Endothelial cell of umbilical vein (primary cell): ENCODE results near the gene TIGD7. TPM values are rescaled to one million over a fixed set of nuclear protein-coding genes. Genes with fewer than 3 reads are reported as not detected.
"Not testable (repeated sequence)": the region's sequence is repeated elsewhere in the genome, so short reads cannot be mapped to it uniquely, and the experiment has no call there.

Experiments
- BruUV-seq: library from RNA; stranded (reverse); fragments of 400-500 nt; replicated peaks from 2 replicates; lab custom pipeline; 2021; lab: Mats Ljungman, UMichigan
- CTCF ChIA-PET: fragments of 300-600, 350-600 bp; sonication (Branson Sonifier 250); formaldehyde crosslinking; loops from one replicate; lab custom pipeline; 2021; ENCODE audit warnings: antibody characterized with exemption, inconsistent platforms; lab: Charles Lee
- POLR2A ChIA-PET: fragments of 300-600, 350-600 bp; sonication (Branson Sonifier 250); formaldehyde crosslinking; loops from one replicate; lab custom pipeline; 2021; ENCODE audit warnings: antibody characterized with exemption, inconsistent platforms; lab: Charles Lee
- DNase-seq: peaks from one replicate; pipeline ENCODE4 v3.0.0-alpha.2; 2011; ENCODE audit warnings: low read depth, low spot score
- FAIRE-seq: peaks from 2 replicates; lab custom pipeline; 2011; peaks lifted over from hg19 to GRCh38; lab: Jason Lieb, UNC
- H2AFZ ChIP-seq: 2 replicates; pipeline ENCODE4 v1.6.0; 2012; ENCODE audit warnings: low read depth, low read length, control low read depth, inconsistent platforms
- H3K27ac ChIP-seq: 2 replicates; pipeline ENCODE4 v1.5.1; 2011; ENCODE audit warnings: low read depth, mild to moderate bottlenecking, control low read depth, low read length, moderate library complexity; ENCODE audit not compliant: insufficient read depth
- H3K27me3 ChIP-seq, 2 experiments: 2 replicates each; pipeline versions ENCODE4 v1.6.0 to v1.6.1; 2011; ENCODE audit warnings: low read length in 2 of 2, mixed read lengths in 1 of 2; ENCODE audit not compliant: control insufficient read depth in 2 of 2, insufficient read depth in 2 of 2
- H3K36me3 ChIP-seq, 2 experiments: 2 replicates in 1 of 2; 3 replicates in 1 of 2; pipeline ENCODE4 v1.5.1; 2011; ENCODE audit warnings: low read length in 2 of 2, mild to moderate bottlenecking in 1 of 2, moderate library complexity in 1 of 2; ENCODE audit not compliant: control insufficient read depth in 2 of 2, insufficient read depth in 2 of 2; ENCODE audit errors: extremely low read depth in 1 of 2
- H3K4me1 ChIP-seq: 3 replicates; pipeline ENCODE4 v1.5.1; 2011; ENCODE audit warnings: mild to moderate bottlenecking, low read length; ENCODE audit not compliant: control insufficient read depth, insufficient read depth; ENCODE audit errors: extremely low read depth
- H3K4me2 ChIP-seq: 2 replicates; pipeline ENCODE4 v1.6.1; 2011; ENCODE audit warnings: low read length, control low read depth, mixed read lengths; ENCODE audit not compliant: insufficient read depth
- H3K4me3 ChIP-seq, 3 experiments: fragments of 200-600 bp in 1 of 3; sonication (generic), shearing (Covaris generic) in 1 of 3; replicated peaks in 1 of 3; 2 replicates each; pipeline ENCODE4 v1.5.1; 2011 to 2016; ENCODE audit warnings: control low read depth in 3 of 3, low read length in 3 of 3, mild to moderate bottlenecking in 2 of 3, inconsistent platforms in 1 of 3, low read depth in 1 of 3, moderate library complexity in 1 of 3; ENCODE audit not compliant: insufficient read depth in 1 of 3
- H3K79me2 ChIP-seq: 2 replicates; pipeline ENCODE4 v1.6.0; 2012; ENCODE audit warnings: low read length, inconsistent platforms; ENCODE audit not compliant: control insufficient read depth, insufficient read depth
- H3K9ac ChIP-seq: replicated peaks from 2 replicates; pipeline ENCODE3; 2011; ENCODE audit warnings: low read length, control low read depth; ENCODE audit not compliant: insufficient read depth; ENCODE audit errors: extremely low read depth
- H3K9me1 ChIP-seq: replicated peaks from 3 replicates; pipeline ENCODE4 v1.6.0; 2011; ENCODE audit warnings: mild to moderate bottlenecking, low read length; ENCODE audit not compliant: control insufficient read depth, insufficient read depth; ENCODE audit errors: extremely low read depth
- H3K9me3 ChIP-seq: replicated peaks from 2 replicates; pipeline ENCODE4 v1.5.1; 2012; ENCODE audit warnings: low read length, inconsistent platforms; ENCODE audit not compliant: control insufficient read depth, insufficient read depth
- H4K20me1 ChIP-seq: replicated peaks from 2 replicates; pipeline ENCODE3; 2011; ENCODE audit warnings: mild to moderate bottlenecking, low read length; ENCODE audit not compliant: control insufficient read depth, insufficient read depth; ENCODE audit errors: extremely low read depth
- EZH2 ChIP-seq: IDR thresholded peaks from 2 replicates; pipeline ENCODE4 v1.6.1; 2012; ENCODE audit warnings: borderline replicate concordance, low read depth, mild to moderate bottlenecking, moderate library complexity, low read length, inconsistent platforms; ENCODE audit not compliant: severe bottlenecking
- FOS ChIP-seq: IDR thresholded peaks from 2 replicates; pipeline ENCODE4 v1.6.1; 2011; ENCODE audit warnings: mild to moderate bottlenecking, low read length, moderate library complexity, borderline replicate concordance; ENCODE audit not compliant: insufficient read depth
- GATA2 ChIP-seq: IDR thresholded peaks from 2 replicates; pipeline ENCODE4 v1.7.0; 2011; ENCODE audit warnings: low read depth, mild to moderate bottlenecking, moderate library complexity, mixed read lengths, low read length; ENCODE audit not compliant: insufficient read length, insufficient read depth
- JUN ChIP-seq: IDR thresholded peaks from 2 replicates; pipeline ENCODE4 v1.6.1; 2011; ENCODE audit warnings: borderline replicate concordance, low read depth; ENCODE audit not compliant: insufficient read length, insufficient read depth
- MYC ChIP-seq: IDR thresholded peaks from one replicate; pipeline ENCODE4 v1.6.1; 2011; ENCODE audit warnings: mild to moderate bottlenecking, low read depth, low read length
- POLR2A ChIP-seq: IDR thresholded peaks from 2 replicates; pipeline ENCODE4 v1.6.1; 2012; ENCODE audit warnings: low read depth, mild to moderate bottlenecking, control low read depth, low read length
- POLR2AphosphoS5 ChIP-seq: IDR thresholded peaks from 2 replicates; pipeline ENCODE4 v1.6.1; 2012; ENCODE audit warnings: low read depth, mild to moderate bottlenecking, control low read depth, low read length, moderate library complexity; ENCODE audit not compliant: insufficient read depth
- dilution Hi-C: fragments of 300-500 bp; cut with MboI; formaldehyde crosslinking; loops from one replicate; pipeline ENCODE4 v1.15.0; 2019; ENCODE audit warnings: low sequenced_read_pairs; ENCODE audit not compliant: extremely low pct_ligation_motif_present
- intact Hi-C: fragments of 100-400 bp; cut with micrococcal nuclease; formaldehyde crosslinking; loops from one replicate; pipeline ENCODE4 v1.10.0; 2022
- polyA plus RNA-seq, 4 experiments: library from polyadenylated mRNA; depleted of rRNA in 3 of 4; stranded (reverse) in 3 of 4; unstranded in 1 of 4; fragments of >200 nt; gene quantifications; 2 replicates each; pipeline versions ENCODE4 v1.2.1 to v1.2.3, GENCODE V29; 2011 to 2012; ENCODE audit warnings: missing spikeins in 1 of 4
- total RNA-seq: library from RNA; stranded (reverse); gene quantifications from 2 replicates; pipeline ENCODE4 v1.2.3, GENCODE V29; 2021
- TF ChIP-seq, protein P1 (sequence below): IDR thresholded peaks from 2 replicates; pipeline ENCODE4 v1.6.1; 2011; ENCODE audit not compliant: insufficient read depth, insufficient read length
- TF ChIP-seq, protein P2 (sequence below), 2 donors: IDR thresholded peaks; 1 replicate in 1 of 2; 2 replicates in 1 of 2; pipeline ENCODE4 v1.5.1; 2011; ENCODE audit warnings: low read length in 2 of 2, mild to moderate bottlenecking in 2 of 2, moderate library complexity in 2 of 2, control low read depth in 1 of 2, inconsistent platforms in 1 of 2, low read depth in 1 of 2; ENCODE audit not compliant: insufficient read depth in 1 of 2; ENCODE audit errors: extremely low read depth in 1 of 2

The TIGD7 gene
- total and polyA plus RNA-seq, 2 donors (not counting 3 experiments of a cell fraction or from before 2014, with no cell fraction given) = 1.1 to 3.5 TPM

DNA sequence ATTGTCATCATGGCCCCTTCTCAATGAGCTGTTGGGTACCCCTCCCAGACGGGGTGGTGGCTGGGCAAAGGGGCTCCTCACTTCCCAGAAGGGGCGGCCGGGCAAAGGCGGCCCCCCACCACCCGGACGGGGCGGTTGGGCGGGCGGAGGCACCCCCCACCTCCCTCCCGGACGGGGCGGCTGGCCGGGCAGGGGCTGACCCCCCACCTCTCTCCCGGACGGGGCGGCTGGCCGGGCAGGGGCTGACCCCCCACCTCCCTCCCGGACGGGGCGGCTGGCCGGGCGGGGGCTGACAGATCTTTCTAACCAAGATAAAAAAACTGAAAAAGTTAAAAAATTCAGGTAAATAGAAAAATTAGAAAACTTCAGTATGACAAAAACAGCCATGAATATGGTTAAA lies 33.9 kb downstream of the TIGD7 start:
- H3K27ac ChIP-seq, H3K9me3 ChIP-seq, H3K36me3 ChIP-seq, H2AFZ ChIP-seq, H4K20me1 ChIP-seq, dilution Hi-C loops, FAIRE-seq, H3K9me1 ChIP-seq, POLR2A ChIA-PET, H3K4me1 ChIP-seq, H3K4me3 ChIP-seq, H3K79me2 ChIP-seq, H3K4me2 ChIP-seq, H3K27me3 ChIP-seq, H3K9ac ChIP-seq, DNase-seq, BruUV-seq, intact Hi-C loops: not testable (repeated sequence)
- CTCF ChIA-PET = interaction anchor here (1.4 kb wide), 1 partner anchor 11 kb away, joined by 3 read pairs; no protein-coding TSS in a partner anchor

DNA sequence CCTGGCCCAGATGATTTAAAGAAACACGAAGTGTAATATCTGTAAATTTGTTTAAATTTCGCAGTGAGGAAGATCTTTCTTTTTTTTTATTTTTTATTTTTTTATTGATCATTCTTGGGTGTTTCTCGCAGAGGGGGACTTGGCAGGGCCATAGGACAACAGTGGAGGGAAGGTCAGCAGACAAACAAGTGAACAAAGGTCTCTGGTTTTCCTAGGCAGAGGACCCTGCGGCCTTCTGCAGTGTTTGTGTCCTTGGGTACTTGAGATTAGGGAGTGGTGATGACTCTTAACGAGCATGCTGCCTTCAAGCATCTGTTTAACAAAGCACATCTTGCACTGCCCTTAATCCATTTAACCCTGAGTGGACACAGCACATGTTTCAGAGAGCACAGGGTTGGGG lies 34.5 kb downstream of the TIGD7 start:
- H3K4me3 ChIP-seq, FAIRE-seq, POLR2A ChIA-PET, H3K4me2 ChIP-seq, H3K9ac ChIP-seq, H3K9me1 ChIP-seq, H3K79me2 ChIP-seq, CTCF ChIA-PET, H3K4me1 ChIP-seq, H3K27ac ChIP-seq, H4K20me1 ChIP-seq, H3K9me3 ChIP-seq, DNase-seq, dilution Hi-C loops, H3K36me3 ChIP-seq, BruUV-seq, H2AFZ ChIP-seq, intact Hi-C loops, H3K27me3 ChIP-seq: not testable (repeated sequence)

DNA sequence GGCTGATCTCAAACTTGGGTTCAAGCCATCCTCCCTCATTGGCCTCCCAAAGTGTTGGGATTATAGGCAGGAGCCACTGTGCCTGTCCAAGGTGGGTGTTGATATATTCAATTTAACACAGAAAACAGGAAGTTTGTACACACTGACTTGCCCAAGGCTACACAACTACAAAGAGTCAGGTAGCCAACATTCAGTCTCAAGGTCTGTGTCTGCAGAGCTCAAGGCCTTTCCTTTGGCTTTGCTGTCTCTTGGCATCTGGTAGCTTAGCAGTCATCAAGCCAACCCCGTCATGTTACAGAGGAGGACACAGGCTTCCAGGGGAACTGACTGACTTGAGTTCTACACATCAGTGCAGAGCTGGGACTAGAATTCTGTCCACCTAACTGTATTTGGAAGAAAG lies 36.9 kb downstream of the TIGD7 start:
- POLR2A ChIA-PET = no interaction called here
- CTCF ChIA-PET = interaction anchor here (1.3 to 2.7 kb wide), 2 partner anchors 15 to 18 kb away, joined by 3 to 21 read pairs; partner anchors contain the start of gene ZNF263
- Histone ChIP-seq H3K4me1 (peaks cover 3% of the 10 kb centered on the region), H3K36me3 (no peaks in the 10 kb centered on the region), H3K27ac (no peak overlapping the region), H3K27me3 (no peaks in the 10 kb centered on the region), H3K9me3 (no peaks in the 10 kb centered on the region), H4K20me1 (no peaks in the 10 kb centered on the region), H3K4me3 (no peak overlapping the region), H2AFZ (no peak overlapping the region), H3K9me1 (no peaks in the 10 kb centered on the region), H3K9ac (no peak overlapping the region), H3K4me2 (no peak overlapping the region), H3K79me2 (no peaks in the 10 kb centered on the region)
- no peak for TF ChIP-seq MYC
- TF ChIP-seq EZH2 = no peak
- TF ChIP-seq POLR2AphosphoS5 = no peak
- TF ChIP-seq FOS = no peak
- TF ChIP-seq GATA2 = no peak
- TF ChIP-seq, protein P1, sequence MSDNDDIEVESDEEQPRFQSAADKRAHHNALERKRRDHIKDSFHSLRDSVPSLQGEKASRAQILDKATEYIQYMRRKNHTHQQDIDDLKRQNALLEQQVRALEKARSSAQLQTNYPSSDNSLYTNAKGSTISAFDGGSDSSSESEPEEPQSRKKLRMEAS = no peak
- no peak for TF ChIP-seq JUN
- no peak for TF ChIP-seq POLR2A
- TF ChIP-seq, protein P2, sequence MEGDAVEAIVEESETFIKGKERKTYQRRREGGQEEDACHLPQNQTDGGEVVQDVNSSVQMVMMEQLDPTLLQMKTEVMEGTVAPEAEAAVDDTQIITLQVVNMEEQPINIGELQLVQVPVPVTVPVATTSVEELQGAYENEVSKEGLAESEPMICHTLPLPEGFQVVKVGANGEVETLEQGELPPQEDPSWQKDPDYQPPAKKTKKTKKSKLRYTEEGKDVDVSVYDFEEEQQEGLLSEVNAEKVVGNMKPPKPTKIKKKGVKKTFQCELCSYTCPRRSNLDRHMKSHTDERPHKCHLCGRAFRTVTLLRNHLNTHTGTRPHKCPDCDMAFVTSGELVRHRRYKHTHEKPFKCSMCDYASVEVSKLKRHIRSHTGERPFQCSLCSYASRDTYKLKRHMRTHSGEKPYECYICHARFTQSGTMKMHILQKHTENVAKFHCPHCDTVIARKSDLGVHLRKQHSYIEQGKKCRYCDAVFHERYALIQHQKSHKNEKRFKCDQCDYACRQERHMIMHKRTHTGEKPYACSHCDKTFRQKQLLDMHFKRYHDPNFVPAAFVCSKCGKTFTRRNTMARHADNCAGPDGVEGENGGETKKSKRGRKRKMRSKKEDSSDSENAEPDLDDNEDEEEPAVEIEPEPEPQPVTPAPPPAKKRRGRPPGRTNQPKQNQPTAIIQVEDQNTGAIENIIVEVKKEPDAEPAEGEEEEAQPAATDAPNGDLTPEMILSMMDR (IDR thresholded peaks at IDR 0.05; ENCODE audit: extremely low read depth in 1 of 2, insufficient read depth in 1 of 2, low read depth in 1 of 2, low read length in 2 of 2) = no peak
- dilution Hi-C loops = no loop called here
- BruUV-seq = no TSS peak
- DNase-seq (no peak), FAIRE-seq (no peak)
- intact Hi-C loops = no loop called here
